GM18861 (cell line): ENCODE measurements around the gene MAN1B1.
"Not testable (repeated sequence)": the region's sequence is repeated elsewhere in the genome, so short reads cannot be mapped to it uniquely, and the experiment has no call there.

Experiments
- ATAC-seq: cut with Tn5 transposase; IDR thresholded peaks from one replicate; pipeline ENCODE4 v1.9.1; 2021; ENCODE audit not compliant: unreplicated experiment

MAN1B1 gene

GRCh38 chr9:137052293-137052692 lies 34.5 kb upstream of the MAN1B1 start:
- ATAC-seq = no peak

GRCh38 chr9:137052998-137053943 lies 33.5 kb upstream of the MAN1B1 start:
- no peak for ATAC-seq

DNA sequence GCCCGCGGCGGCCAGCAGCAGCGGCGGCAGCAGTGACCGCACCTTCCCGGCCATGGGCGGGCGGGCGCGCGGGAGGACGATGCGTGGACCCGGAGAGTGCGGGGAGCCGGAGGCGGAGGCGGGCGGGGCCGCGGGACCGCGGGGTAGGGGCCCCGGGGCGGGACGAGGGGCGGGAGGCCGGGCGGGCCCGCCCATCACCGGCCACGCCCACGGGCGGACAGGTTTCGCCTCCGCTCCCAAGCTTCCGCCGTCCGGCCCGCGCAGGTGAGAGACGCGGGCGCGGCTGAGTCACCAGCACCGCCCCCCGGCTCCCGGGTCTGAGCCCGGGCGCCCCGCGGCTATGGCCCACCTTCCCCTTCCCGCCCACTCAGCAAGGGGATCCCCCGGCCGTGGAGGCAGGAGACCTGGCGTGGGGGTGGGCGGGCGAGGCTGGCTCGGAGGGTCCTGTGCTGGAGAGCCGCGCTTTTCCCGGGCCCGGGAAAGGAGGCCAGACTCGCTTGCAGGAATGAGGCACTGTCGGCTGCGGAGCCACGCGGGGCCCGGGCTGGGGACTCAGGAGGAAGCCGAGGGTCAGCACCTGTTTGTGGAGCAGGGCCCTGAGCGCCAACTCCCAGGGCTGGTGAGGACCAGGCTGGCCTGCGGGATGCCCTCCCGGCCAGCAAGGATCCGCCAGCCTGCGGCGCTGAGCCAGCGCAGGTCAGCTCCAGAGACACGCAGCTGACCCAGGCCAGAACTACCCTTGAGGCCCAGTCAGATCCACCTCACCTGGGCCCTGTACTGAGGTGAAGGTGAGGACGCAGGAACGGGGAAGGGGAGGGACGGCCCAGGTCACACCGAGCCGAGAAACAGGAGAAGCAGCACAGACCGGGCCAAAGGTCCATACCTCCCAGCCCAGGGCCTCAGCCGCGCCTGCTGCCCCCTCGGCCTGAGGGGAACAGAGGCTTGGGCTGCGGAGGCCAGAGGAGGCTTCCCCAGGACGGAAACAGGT lies 32.5 kb upstream of the MAN1B1 start, which contains the start of gene ENTPD2:
Gene ENTPD2 (minus strand): TSS at position 118 of the 988 bp plus-strand sequence. CDS start 64 bp downstream, at position 54.
- ATAC-seq = no peak

DNA sequence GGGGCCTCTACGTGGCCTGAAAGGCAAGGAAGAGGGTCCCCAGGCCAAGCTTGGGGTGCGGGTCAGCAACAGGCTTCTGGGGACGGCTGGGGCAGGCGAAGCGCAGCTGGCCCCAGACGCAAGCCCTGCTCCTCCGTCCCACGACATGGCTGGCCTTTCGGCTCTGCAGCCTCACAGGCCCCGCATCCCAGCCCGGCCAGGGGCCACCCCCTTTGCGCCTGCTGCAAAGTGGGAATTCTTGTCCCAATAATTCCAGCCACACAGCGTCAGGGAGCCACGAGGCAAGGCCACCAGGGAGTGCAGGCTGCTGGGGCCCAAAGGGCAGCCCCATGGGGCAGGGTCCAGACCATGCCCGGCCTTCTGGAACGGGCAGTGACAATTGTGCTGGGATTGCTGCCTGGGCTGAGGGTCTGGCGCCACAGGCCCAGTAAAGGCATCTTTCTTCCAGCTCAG lies 31.8 kb upstream of the MAN1B1 start:
- no peak for ATAC-seq

- ATAC-seq = no peak
These were observed 31.1 kb upstream of the MAN1B1 start for GRCh38 chr9:137055385-137056364.

DNA sequence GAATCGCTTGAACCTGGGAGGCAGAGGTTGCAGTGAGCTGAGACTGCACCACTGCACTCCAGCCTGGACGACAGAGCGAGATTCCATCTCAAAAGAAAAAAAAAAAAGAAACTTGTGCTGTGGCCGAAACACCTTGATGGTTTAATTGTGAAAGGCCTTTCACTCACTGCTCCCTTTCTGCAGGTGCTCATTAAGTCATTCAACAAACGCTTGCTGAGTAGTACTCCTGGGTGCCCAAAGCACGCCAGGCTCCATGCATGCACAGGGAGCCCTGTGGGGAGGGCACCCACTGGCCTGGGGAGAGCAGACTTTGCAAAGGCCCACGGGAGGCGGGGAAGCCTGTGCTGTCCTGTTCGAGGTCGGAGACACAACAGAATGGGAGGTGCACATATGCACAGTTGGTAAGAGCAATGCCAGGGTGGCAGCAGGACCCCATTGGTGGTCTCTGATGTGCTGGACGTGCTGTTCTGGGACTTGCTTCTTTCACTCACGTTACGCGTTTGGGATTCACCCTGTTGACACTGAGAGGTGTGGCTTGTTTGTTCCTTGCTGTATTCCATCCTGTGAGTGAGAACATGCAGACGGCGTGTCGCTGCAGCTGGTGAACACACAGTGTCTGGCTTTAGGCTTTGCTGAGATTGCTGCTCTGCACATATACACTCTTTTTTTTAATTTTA lies 29.9 kb upstream of the MAN1B1 start:
- ATAC-seq = no peak

- no peak for ATAC-seq
These were observed 29.2 kb upstream of the MAN1B1 start for GRCh38 chr9:137057545-137057944.

- ATAC-seq = no peak
These were observed 28.1 kb upstream of the MAN1B1 start for GRCh38 chr9:137058521-137059234.

GRCh38 chr9:137062384-137062783 lies 24.4 kb upstream of the MAN1B1 start:
- no peak for ATAC-seq

DNA sequence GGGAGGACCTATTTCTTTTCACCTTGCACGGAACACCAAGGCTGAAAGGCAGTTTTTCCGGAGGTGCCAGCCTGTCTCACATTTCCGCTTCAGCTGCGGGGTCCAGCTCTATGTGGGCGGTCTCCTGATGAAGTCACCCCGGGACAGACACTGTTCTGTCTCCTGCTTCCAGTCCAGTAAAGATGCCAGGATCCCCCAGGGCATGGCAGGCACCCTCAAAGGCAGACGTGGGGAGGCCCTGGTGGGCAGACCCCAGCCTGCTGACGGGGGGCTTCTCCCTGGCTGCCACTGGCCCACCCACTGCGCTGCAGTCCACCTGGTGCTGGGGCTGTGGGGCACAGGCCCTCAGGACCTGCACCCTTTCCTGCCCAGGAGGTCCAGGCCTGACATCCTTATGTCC lies 24.0 kb upstream of the MAN1B1 start:
- not testable (repeated sequence) for ATAC-seq

DNA sequence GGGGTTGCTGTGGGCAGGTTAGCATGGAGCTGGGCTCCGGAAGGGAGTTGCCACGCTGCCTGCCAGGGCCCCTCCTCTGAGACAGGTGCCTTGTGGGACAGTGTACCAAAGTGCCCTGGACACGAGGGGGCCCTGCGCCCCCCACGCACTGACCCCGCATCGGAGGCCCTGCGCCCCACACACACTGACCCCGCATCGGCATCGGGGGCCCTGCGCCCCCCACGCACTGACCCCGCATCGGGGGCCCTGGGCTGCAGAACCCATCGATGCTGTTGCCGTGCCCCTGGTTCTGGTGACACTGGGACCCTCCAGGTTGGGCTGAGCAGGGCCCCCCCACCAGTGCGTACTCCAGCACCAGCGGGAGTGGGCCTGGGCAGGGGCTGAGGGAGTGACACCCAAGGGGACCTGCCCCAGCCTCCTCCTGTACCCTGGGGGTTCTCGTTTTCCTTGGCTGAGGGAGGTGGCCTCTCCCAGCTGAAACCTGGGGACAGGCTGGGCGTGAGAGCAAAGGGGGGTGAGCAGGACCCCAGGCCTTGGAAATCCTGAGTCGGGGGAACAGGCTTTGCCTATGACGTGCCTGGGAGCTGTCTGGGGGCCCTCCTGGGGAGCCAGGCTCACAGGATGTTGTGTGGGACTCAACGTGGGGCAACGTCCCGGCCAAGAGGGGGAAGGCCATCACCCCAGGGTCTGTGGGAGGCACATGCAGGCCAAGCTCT lies 23.3 kb upstream of the MAN1B1 start:
- ATAC-seq = no peak

DNA sequence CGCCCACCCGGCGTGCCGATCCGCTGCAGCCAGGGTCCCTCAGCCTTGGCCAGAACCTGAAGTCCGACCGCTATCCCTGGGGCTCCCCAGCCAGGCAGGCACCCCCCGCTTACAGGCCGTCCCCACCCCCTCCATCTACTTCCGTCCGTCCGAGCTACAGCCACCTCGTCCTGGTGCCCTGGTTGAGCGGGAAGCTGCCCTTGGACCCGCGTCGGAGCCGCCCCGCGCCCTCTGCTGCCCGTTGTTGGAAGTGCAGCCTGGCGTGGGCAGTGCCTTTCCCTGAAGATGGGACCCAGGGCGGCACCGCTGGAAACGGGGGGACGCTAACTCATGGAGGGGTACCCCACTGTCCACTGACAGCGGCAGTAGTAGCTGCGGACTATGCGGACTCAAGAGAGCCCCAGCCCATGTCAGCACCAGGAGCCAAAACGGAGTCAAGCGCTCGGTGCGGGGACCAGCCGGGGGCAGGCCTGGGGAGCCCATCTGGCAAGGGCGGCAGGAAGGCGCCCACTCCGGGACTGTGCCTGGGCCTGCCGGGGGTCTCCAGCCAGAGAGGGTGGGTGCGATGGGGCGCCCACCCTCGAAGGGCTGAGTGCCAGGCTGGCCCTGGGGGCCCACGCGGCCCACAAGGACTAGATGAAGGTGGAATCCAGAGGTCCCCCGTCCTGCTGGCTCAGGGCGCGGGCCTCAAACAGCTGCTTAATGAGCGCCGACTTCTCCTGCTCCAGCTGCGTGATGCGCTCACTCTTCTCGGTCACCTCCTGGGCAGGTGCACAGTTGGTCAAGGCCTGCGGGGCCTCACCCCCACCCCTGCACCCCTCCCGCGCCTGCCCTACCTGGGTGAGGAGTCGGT lies 22.5 kb upstream of the MAN1B1 start:
- ATAC-seq = no peak

DNA sequence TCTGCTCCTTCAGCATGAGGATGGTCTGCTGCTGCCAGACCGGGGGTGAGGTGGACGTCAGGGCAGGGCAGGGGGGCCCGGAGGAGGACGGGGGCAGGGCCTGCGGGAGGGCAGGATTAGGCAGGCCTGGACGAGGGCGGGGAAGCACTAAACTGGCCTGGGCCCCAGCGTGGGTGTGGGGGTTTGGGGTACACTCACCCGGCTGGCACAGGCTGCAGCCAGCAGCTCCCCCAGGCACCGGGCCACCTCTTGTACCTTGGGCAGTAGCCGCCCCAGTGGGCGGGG lies 22.0 kb upstream of the MAN1B1 start:
- ATAC-seq = no peak

- ATAC-seq = no peak
These were observed 21.3 kb upstream of the MAN1B1 start for GRCh38 chr9:137065336-137065967.

GRCh38 chr9:137066096-137066861 lies 20.5 kb upstream of the MAN1B1 start:
- no peak for ATAC-seq

GRCh38 chr9:137067860-137068538 lies 18.8 kb upstream of the MAN1B1 start:
- ATAC-seq = no peak
